ENCODE data around the gene WDR49. TPM values are rescaled to one million over a fixed set of nuclear protein-coding genes. Genes with fewer than 3 reads are reported as not detected.

Gene WDR49
- not detected in 5 replicates for total RNA-seq (2022; extraction: Qiagen RNA extraction; ENCODE audit: low read depth)

GRCh38 chr3:167653760-167654159 lies at the start of gene WDR49:
Gene WDR49, minus strand, starts transcription at chr3:167653942. Its CDS starts 517 bp downstream, at chr3:167653425.

GRCh38 chr3:167473863-167474262 lies 179.9 kb downstream of the WDR49 start, which contains the start of gene SERPINI2:
Gene SERPINI2, minus strand, starts transcription at chr3:167474042. Its CDS starts 2,208 bp downstream, at chr3:167471834.

Other genes starting within 250 kb of the WDR49 start
- gene SERPINI2, start 179.9 kb downstream of the WDR49 start, total RNA-seq (2022; extraction: Qiagen RNA extraction; ENCODE audit: low read depth), result not detected in 5 replicates
- gene PDCD10, start 81.0 kb upstream of the WDR49 start, total RNA-seq (2022; extraction: Qiagen RNA extraction; ENCODE audit: low read depth), result 45.8 to 64.4 TPM (median 51.7 TPM) in 5 replicates
- 1.8 to 4.0 TPM (median 2.6 TPM) in 5 replicates for gene SERPINI1, start 81.8 kb upstream of the WDR49 start, total RNA-seq (2022; extraction: Qiagen RNA extraction; ENCODE audit: low read depth)

Measured in A549 treated with RU486 at 1 μM for 4 hours (cell line).